Sigmoid colon (tissue), 7 donors: Measurements from ENCODE around the gene KRTCAP3. TPM values are rescaled to one million over a fixed set of nuclear protein-coding genes. Genes with fewer than 3 reads are reported as not detected.
"Not testable (repeated sequence)": the region's sequence is repeated elsewhere in the genome, so short reads cannot be mapped to it uniquely, and the experiment has no call there.

Experiments
- DNase-seq: peaks from one replicate; pipeline ENCODE4 v3.0.0-alpha.2; 2019
- H3K27ac ChIP-seq, 4 donors: fragments of 200-600 bp; sonication (generic); one replicate each; pipeline ENCODE4 v1.5.1; 2016 to 2019; ENCODE audit warnings: mild to moderate bottlenecking in 1 of 4
- H3K27me3 ChIP-seq, 3 donors: fragments of 200-600 bp; sonication (generic); one replicate each; pipeline ENCODE4 v1.5.1; 2019; ENCODE audit warnings: mild to moderate bottlenecking in 1 of 3
- H3K36me3 ChIP-seq, 4 donors: fragments of 200-600 bp; sonication (generic); one replicate each; pipeline ENCODE4 v1.5.1; 2016 to 2019
- H3K4me1 ChIP-seq, 4 donors: fragments of 200-600 bp; sonication (generic); one replicate each; pipeline ENCODE4 v1.5.1; 2017 to 2019
- H3K4me3 ChIP-seq, 4 donors: fragments of 200-600 bp; sonication (generic); one replicate each; pipeline ENCODE4 v1.5.1; 2017 to 2019; ENCODE audit warnings: mild to moderate bottlenecking in 2 of 4, moderate library complexity in 1 of 4
- H3K9me3 ChIP-seq, 4 donors: fragments of 200-600 bp in 3 of 4; sonication (generic) in 3 of 4; one replicate each; pipeline versions ENCODE4 v1.5.1 to v1.6.1; 2013 to 2019
- EP300 ChIP-seq, 4 donors: sonication (generic); formaldehyde crosslinking; IDR thresholded peaks; one replicate each; pipeline ENCODE4 v1.6.1; 2017; ENCODE audit warnings: antibody characterized with exemption in 4 of 4
- POLR2A ChIP-seq, 2 donors: fragments of 450-650 bp; IDR thresholded peaks; one replicate each; pipeline ENCODE4 v1.6.1; 2016; ENCODE audit warnings: antibody characterized with exemption in 2 of 2, mild to moderate bottlenecking in 2 of 2, moderate library complexity in 2 of 2
- POLR2AphosphoS5 ChIP-seq, 4 donors: sonication (generic); formaldehyde crosslinking; IDR thresholded peaks; one replicate each; pipeline ENCODE4 v1.6.1; 2017; ENCODE audit warnings: antibody characterized with exemption in 4 of 4
- WGBS, 2 donors: extraction: QIAGEN DNeasy Blood & Tissue Kit; methylation state at CpG; one replicate each; pipeline ENCODE4 v1.1.7; 2013; 5-methylcytosine and 5-hydroxymethylcytosine counted together
- intact Hi-C: fragments of 100-400 bp; cut with DNase I; formaldehyde crosslinking; loops from one replicate; pipeline ENCODE4 v1.15.1; 2023
- polyA plus RNA-seq, 3 donors: library from polyadenylated mRNA; stranded (reverse); fragments of 200-250 nt; gene quantifications; one replicate each; pipeline ENCODE4 v1.2.3, GENCODE V29; 2013
- total RNA-seq, 4 donors: library from RNA; depleted of rRNA; stranded (reverse); fragments of >200 nt; gene quantifications; one replicate each; pipeline ENCODE4 v1.1.0, GENCODE V29; 2016
- TF ChIP-seq, protein P1 (sequence below), 4 experiments: fragments of 450-650 bp in 3 of 4; fragments of 200-600 bp in 1 of 4; IDR thresholded peaks; one replicate each; pipeline ENCODE4 v1.5.1; 2016 to 2019; ENCODE audit warnings: antibody characterized with exemption in 4 of 4, mild to moderate bottlenecking in 3 of 4, moderate library complexity in 2 of 4
- donor health status: healthy with polysubstance abuse.
- donor health status: Bipolar disorder and iron deficiency.
- donor health status: healthy.

KRTCAP3 gene
- total and polyA plus RNA-seq, 7 donors: 0.54 to 93.5 (median 39.8) TPM; not detected in 3

DNA sequence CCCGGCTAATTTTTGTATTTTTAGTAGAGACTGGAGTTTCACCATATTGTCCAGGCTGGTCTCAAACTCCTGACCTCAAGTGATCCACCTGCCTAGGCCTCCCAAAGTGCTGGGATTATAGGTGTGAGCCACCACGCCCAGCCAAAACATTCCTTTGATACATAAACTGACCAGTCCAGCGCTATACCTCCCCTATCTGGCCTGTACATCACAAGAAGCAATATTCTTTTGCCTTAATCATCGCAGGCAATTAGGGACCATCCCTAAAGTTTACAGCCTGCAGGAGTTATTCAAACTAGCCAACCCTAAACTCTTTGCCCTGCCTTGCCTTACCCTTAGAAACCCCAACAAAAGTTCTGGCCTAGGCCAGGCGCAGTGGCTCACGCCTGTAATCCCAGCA, 26.0 kb upstream of the KRTCAP3 start:
- 91 to 95% methylated on average over 6 of the region's 6 CpGs for WGBS, 2 donors
- TF ChIP-seq, protein P1, sequence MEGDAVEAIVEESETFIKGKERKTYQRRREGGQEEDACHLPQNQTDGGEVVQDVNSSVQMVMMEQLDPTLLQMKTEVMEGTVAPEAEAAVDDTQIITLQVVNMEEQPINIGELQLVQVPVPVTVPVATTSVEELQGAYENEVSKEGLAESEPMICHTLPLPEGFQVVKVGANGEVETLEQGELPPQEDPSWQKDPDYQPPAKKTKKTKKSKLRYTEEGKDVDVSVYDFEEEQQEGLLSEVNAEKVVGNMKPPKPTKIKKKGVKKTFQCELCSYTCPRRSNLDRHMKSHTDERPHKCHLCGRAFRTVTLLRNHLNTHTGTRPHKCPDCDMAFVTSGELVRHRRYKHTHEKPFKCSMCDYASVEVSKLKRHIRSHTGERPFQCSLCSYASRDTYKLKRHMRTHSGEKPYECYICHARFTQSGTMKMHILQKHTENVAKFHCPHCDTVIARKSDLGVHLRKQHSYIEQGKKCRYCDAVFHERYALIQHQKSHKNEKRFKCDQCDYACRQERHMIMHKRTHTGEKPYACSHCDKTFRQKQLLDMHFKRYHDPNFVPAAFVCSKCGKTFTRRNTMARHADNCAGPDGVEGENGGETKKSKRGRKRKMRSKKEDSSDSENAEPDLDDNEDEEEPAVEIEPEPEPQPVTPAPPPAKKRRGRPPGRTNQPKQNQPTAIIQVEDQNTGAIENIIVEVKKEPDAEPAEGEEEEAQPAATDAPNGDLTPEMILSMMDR (IDR thresholded peaks at IDR 0.05): no peak
- TF ChIP-seq POLR2A (IDR thresholded peaks at IDR 0.05): no peak
- no peak for TF ChIP-seq EP300 (IDR thresholded peaks at IDR 0.05)
- no peak for TF ChIP-seq POLR2AphosphoS5 (IDR thresholded peaks at IDR 0.05)
- H3K27me3 ChIP-seq: no peaks in the 10 kb centered on the region
- H3K4me3 ChIP-seq: no peak overlapping the region
- intact Hi-C loops: no loop called here
- H3K9me3 ChIP-seq: no peaks in the 10 kb centered on the region
- H3K36me3 ChIP-seq: no peaks in the 10 kb centered on the region
- no peaks in the 10 kb centered on the region for H3K4me1 ChIP-seq
- DNase-seq: no peak
- no peak overlapping the region for H3K27ac ChIP-seq

DNA sequence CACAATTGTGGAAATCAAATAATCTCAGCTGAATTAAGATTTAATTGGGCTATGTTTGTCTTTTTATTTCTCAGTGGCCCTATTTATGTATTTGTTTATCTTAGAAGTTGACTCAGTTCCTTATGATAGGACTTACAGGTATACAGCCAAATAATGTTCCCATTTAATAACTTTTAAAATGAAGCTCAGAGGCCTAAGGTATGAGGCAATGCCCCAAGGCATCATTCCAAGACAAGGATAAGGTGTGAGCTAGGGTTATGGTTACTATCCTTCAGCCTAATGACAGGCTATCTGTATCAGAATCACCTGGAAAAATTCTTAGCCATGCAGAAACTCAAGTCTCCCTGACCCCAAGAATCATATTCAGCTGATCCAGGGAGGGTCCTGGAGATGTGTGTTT, 21.2 kb upstream of the KRTCAP3 start:
- Histone ChIP-seq H3K36me3 (no peaks in the 10 kb centered on the region), H3K27me3 (no peaks in the 10 kb centered on the region), H3K4me3 (no peak overlapping the region), H3K27ac (no peak overlapping the region), H3K4me1 (no peaks in the 10 kb centered on the region), H3K9me3 (no peaks in the 10 kb centered on the region)
- TF ChIP-seq POLR2AphosphoS5 (IDR thresholded peaks at IDR 0.05) (no peak), EP300 (IDR thresholded peaks at IDR 0.05) (no peak), POLR2A (IDR thresholded peaks at IDR 0.05) (no peak)
- TF ChIP-seq, protein P1 (IDR thresholded peaks at IDR 0.05): no peak
- intact Hi-C loops: no loop called here
- no peak for DNase-seq

DNA sequence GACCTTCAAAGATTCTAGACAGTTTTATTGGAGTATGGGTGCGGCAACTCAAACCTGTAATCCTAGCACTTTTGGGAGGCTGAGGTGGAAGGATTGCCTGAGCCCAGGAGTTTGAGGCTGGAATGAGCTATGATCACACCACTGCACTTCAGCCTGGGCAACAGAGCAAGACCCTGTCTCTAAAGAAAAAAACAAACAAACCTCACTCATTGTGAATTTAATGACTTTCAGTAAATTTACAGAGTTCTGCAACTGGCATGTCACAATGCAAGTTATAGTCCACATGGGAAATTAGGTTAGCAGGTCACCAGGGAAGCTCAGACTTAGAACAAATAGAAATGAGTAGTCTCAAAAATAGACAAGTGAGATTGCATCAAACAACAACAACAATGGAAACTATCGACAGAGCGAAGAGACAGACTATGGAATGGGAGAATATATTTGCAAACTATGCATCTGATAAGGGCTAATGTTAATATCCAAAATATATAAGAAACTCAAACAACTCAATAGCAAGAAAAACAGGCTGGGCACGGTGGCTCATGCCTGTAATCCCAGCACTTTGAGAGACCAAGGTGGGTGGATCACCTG, 20.4 kb upstream of the KRTCAP3 start:
- no peaks in the 10 kb centered on the region for H3K27me3 ChIP-seq
- no peaks in the 10 kb centered on the region for H3K36me3 ChIP-seq
- DNase-seq: no peak
- H3K4me1 ChIP-seq: no peaks in the 10 kb centered on the region
- intact Hi-C loops: no loop called here
- H3K27ac ChIP-seq: no peak overlapping the region
- no peak overlapping the region for H3K4me3 ChIP-seq
- whole genome bisulfite sequencing, 2 donors: 77 to 90% methylated on average over 4 of the region's 4 CpGs
- H3K9me3 ChIP-seq: no peaks in the 10 kb centered on the region
- no peak for TF ChIP-seq POLR2A (IDR thresholded peaks at IDR 0.05)
- TF ChIP-seq POLR2AphosphoS5 (IDR thresholded peaks at IDR 0.05): no peak
- no peak for TF ChIP-seq EP300 (IDR thresholded peaks at IDR 0.05)
- TF ChIP-seq, protein P1 (IDR thresholded peaks at IDR 0.05): no peak

DNA sequence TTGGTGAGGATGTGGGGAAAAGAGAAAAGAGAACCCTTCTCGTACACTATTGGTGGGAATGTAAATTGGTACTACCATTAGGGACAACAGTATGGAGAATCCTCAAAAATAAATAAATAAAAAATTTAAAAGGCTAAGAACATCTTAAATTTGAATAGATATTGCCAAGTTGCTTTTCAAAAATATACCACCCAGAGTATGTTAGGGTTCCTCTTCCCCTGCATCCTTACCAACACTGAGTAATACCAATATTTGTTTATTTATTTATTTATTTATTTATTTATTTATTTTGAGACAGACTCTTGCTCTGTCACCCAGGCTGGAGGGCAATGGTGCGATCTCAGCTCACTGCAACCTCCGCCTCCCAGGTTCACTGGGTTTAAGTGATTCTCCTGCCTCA, 19.2 kb upstream of the KRTCAP3 start:
- DNase-seq: no peak
- Histone ChIP-seq H3K9me3 (no peaks in the 10 kb centered on the region), H3K27ac (no peak overlapping the region), H3K4me3 (no peak overlapping the region), H3K4me1 (peaks cover 0 to 6% (median 3%) of the 10 kb centered on the region in 4 donors), H3K27me3 (no peaks in the 10 kb centered on the region), H3K36me3 (no peaks in the 10 kb centered on the region)
- WGBS, 2 donors: 97% methylated on average over 3 of the region's 3 CpGs
- TF ChIP-seq POLR2A (IDR thresholded peaks at IDR 0.05) (no peak), EP300 (IDR thresholded peaks at IDR 0.05) (no peak), POLR2AphosphoS5 (IDR thresholded peaks at IDR 0.05) (no peak)
- TF ChIP-seq, protein P1 (IDR thresholded peaks at IDR 0.05): no peak
- intact Hi-C loops: no loop called here

DNA sequence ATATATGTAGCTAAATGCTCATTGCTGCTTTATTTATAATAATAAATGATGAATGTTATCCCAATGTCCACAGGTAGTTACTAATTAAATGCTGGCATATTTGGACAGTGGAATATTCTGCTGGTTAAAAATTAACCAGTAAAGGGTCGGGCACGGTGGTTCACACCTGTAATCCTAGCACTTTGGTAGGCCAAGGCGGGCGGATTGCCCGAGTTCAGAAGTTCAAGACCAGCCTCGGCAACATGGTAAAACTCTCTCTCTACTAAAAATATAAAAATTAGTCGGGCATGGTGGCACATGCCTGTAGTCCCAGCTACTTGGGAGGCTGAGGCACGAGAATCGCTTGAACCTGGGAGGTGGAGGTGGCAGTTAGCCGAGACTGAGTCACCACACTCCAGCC, 17.1 kb upstream of the KRTCAP3 start:
- H3K36me3 ChIP-seq, H3K4me3 ChIP-seq, DNase-seq, H3K27me3 ChIP-seq, H3K27ac ChIP-seq, H3K9me3 ChIP-seq, intact Hi-C loops: not testable (repeated sequence)
- H3K4me1 ChIP-seq: peaks cover 0 to 15% (median 11%) of the 10 kb centered on the region in 4 donors
- 50 to 83% methylated on average over 10 of the region's 10 CpGs for WGBS, 2 donors
